Measurements from ENCODE around the gene TBC1D20. TPM values are rescaled to one million over a fixed set of nuclear protein-coding genes. Genes with fewer than 3 reads are reported as not detected.

TBC1D20 gene
- total RNA-seq, 1 donor from 2014 or later = 40.6 TPM

GRCh38 chr20:406200-407132, 55.9 kb downstream of the TBC1D20 start:
- Mint-ChIP-seq H3K27ac (ENCODE audit: unreplicated experiment) (peak overlapping the region; percentile 97), H3K36me3 (ENCODE audit: low read depth, unreplicated experiment) (peaks cover 16% of the 10 kb centered on the region), H3K4me3 (ENCODE audit: unreplicated experiment) (peak overlapping the region; percentile 89), H3K9me3 (ENCODE audit: unreplicated experiment) (no peaks in the 10 kb centered on the region), H3K27me3 (ENCODE audit: low read depth, unreplicated experiment) (no peaks in the 10 kb centered on the region), H3K4me1 (ENCODE audit: low read depth, unreplicated experiment) (peaks cover 22% of the 10 kb centered on the region)
- Histone ChIP-seq H3K4me2 (ENCODE audit: low read length) (peak overlapping the region; percentile 90), H3K4me1 (ENCODE audit: insufficient read depth, low read length) (peaks cover 17% of the 10 kb centered on the region), H3K9me3 (ENCODE audit: insufficient read depth, low read depth, low read length) (no peaks in the 10 kb centered on the region), H2AFZ (ENCODE audit: low read depth, low read length) (peak overlapping the region; percentile 94), H4K20me1 (ENCODE audit: insufficient read depth, low read length) (peaks cover 13% of the 10 kb centered on the region), H3K27ac (ENCODE audit: low read depth, low read length) (no peak overlapping the region), H3K36me3 (ENCODE audit: insufficient read depth, low read length) (peaks cover 11% of the 10 kb centered on the region), H3K27me3 (ENCODE audit: insufficient read depth, low read length) (no peaks in the 10 kb centered on the region), H3K4me3 (ENCODE audit: insufficient read depth, low read depth, low read length) (no peak overlapping the region), H3K79me2 (ENCODE audit: insufficient read depth, low read length) (peaks cover 31% of the 10 kb centered on the region), H3K9ac (ENCODE audit: low read length) (no peak overlapping the region)
- FAIRE-seq (no peak), DNase-seq (ENCODE audit: low read depth) (no peak)
- no peak for TF ChIP-seq EZH2 (IDR thresholded peaks at IDR 0.05; ENCODE audit: insufficient read depth, low read length)
- no peak for TF ChIP-seq CTCF (IDR thresholded peaks at IDR 0.05; ENCODE audit: insufficient read depth, low read depth, low read length)

- H3K36me3 ChIP-seq (ENCODE audit: insufficient read depth, low read length) = no peaks in the 10 kb centered on the region
- H3K4me1 Mint-ChIP-seq (ENCODE audit: low read depth, unreplicated experiment) = peaks cover 18% of the 10 kb centered on the region
- H3K9ac ChIP-seq (ENCODE audit: low read length) = no peak overlapping the region
- H3K4me1 ChIP-seq (ENCODE audit: insufficient read depth, low read length) = peaks cover 11% of the 10 kb centered on the region
- TF ChIP-seq CTCF (IDR thresholded peaks at IDR 0.05; ENCODE audit: insufficient read depth, low read depth, low read length) (no peak), EZH2 (IDR thresholded peaks at IDR 0.05; ENCODE audit: insufficient read depth, low read length) (no peak)
- no peaks in the 10 kb centered on the region for H3K9me3 Mint-ChIP-seq (ENCODE audit: unreplicated experiment)
- no peaks in the 10 kb centered on the region for H3K27me3 ChIP-seq (ENCODE audit: insufficient read depth, low read length)
- H3K79me2 ChIP-seq (ENCODE audit: insufficient read depth, low read length) = peaks cover 10% of the 10 kb centered on the region
- H3K27ac ChIP-seq (ENCODE audit: low read depth, low read length) = no peak overlapping the region
- no peaks in the 10 kb centered on the region for H4K20me1 ChIP-seq (ENCODE audit: insufficient read depth, low read length)
- H3K4me3 ChIP-seq (ENCODE audit: insufficient read depth, low read depth, low read length) = no peak overlapping the region
- DNase-seq (ENCODE audit: low read depth) (no peak), FAIRE-seq (no peak)
- no peak overlapping the region for H2AFZ ChIP-seq (ENCODE audit: low read depth, low read length)
- no peaks in the 10 kb centered on the region for H3K9me3 ChIP-seq (ENCODE audit: insufficient read depth, low read depth, low read length)
- no peak overlapping the region for H3K4me3 Mint-ChIP-seq (ENCODE audit: unreplicated experiment)
- peaks cover 6% of the 10 kb centered on the region for H3K36me3 Mint-ChIP-seq (ENCODE audit: low read depth, unreplicated experiment)
- H3K4me2 ChIP-seq (ENCODE audit: low read length) = no peak overlapping the region
- H3K27me3 Mint-ChIP-seq (ENCODE audit: low read depth, unreplicated experiment) = no peaks in the 10 kb centered on the region
- no peak overlapping the region for H3K27ac Mint-ChIP-seq (ENCODE audit: unreplicated experiment)
These were observed 58.2 kb downstream of the TBC1D20 start for GRCh38 chr20:404088-404487.

- no peak overlapping the region for H3K4me2 ChIP-seq (ENCODE audit: low read length)
- Mint-ChIP-seq H3K4me3 (ENCODE audit: unreplicated experiment) (no peak overlapping the region), H3K36me3 (ENCODE audit: low read depth, unreplicated experiment) (peaks cover 7% of the 10 kb centered on the region), H3K4me1 (ENCODE audit: low read depth, unreplicated experiment) (peaks cover 18% of the 10 kb centered on the region), H3K27me3 (ENCODE audit: low read depth, unreplicated experiment) (no peaks in the 10 kb centered on the region), H3K27ac (ENCODE audit: unreplicated experiment) (peak overlapping the region; percentile 18), H3K9me3 (ENCODE audit: unreplicated experiment) (no peaks in the 10 kb centered on the region)
- DNase-seq (ENCODE audit: low read depth) (no peak), FAIRE-seq (no peak)
- TF ChIP-seq CTCF (IDR thresholded peaks at IDR 0.05; ENCODE audit: insufficient read depth, low read depth, low read length) (no peak), EZH2 (IDR thresholded peaks at IDR 0.05; ENCODE audit: insufficient read depth, low read length) (no peak)
- no peaks in the 10 kb centered on the region for H4K20me1 ChIP-seq (ENCODE audit: insufficient read depth, low read length)
- H3K9ac ChIP-seq (ENCODE audit: low read length) = no peak overlapping the region
- H3K27ac ChIP-seq (ENCODE audit: low read depth, low read length) = no peak overlapping the region
- H2AFZ ChIP-seq (ENCODE audit: low read depth, low read length) = no peak overlapping the region
- H3K9me3 ChIP-seq (ENCODE audit: insufficient read depth, low read depth, low read length) = no peaks in the 10 kb centered on the region
- H3K4me3 ChIP-seq (ENCODE audit: insufficient read depth, low read depth, low read length) = no peak overlapping the region
- H3K36me3 ChIP-seq (ENCODE audit: insufficient read depth, low read length) = no peaks in the 10 kb centered on the region
- H3K4me1 ChIP-seq (ENCODE audit: insufficient read depth, low read length) = peaks cover 9% of the 10 kb centered on the region
- peaks cover 5% of the 10 kb centered on the region for H3K79me2 ChIP-seq (ENCODE audit: insufficient read depth, low read length)
- no peaks in the 10 kb centered on the region for H3K27me3 ChIP-seq (ENCODE audit: insufficient read depth, low read length)
These were observed 58.8 kb downstream of the TBC1D20 start for GRCh38 chr20:403582-403957.

Data from astrocyte (in vitro differentiated cells and primary cell).